ENCODE data around the gene MINDY4B.

- TF ChIP-seq POLR2AphosphoS5 (IDR thresholded peaks at IDR 0.05; ENCODE audit: low read depth, low read length) (no peak), TAF1 (IDR thresholded peaks at IDR 0.05; ENCODE audit: low read depth, low read length) (no peak), POLR2A (IDR thresholded peaks at IDR 0.05; ENCODE audit: low read depth, low read length) (no peak), SPI1 (IDR thresholded peaks at IDR 0.05; ENCODE audit: low read depth, low read length) (no peak), PAX5 (IDR thresholded peaks at IDR 0.05; ENCODE audit: insufficient read depth, low read length, severe bottlenecking) (no peak), POU2F2 (IDR thresholded peaks at IDR 0.05; ENCODE audit: low read depth, low read length) (no peak)
These were observed 1.2 kb upstream of the MINDY4B start for GRCh38 chr3:150906461-150906860.

Measured in GM12891 (cell line).